Regular cardiac myocyte (primary cell): ENCODE data around the gene CDC42BPG. TPM values are rescaled to one million over a fixed set of nuclear protein-coding genes. Genes with fewer than 3 reads are reported as not detected.

Experiments
- total RNA-seq: library from RNA; depleted of rRNA; stranded (reverse); fragments of >200 nt; gene quantifications from 2 replicates; pipeline ENCODE4 v1.2.3, GENCODE V29; 2014

Gene CDC42BPG, protein sequence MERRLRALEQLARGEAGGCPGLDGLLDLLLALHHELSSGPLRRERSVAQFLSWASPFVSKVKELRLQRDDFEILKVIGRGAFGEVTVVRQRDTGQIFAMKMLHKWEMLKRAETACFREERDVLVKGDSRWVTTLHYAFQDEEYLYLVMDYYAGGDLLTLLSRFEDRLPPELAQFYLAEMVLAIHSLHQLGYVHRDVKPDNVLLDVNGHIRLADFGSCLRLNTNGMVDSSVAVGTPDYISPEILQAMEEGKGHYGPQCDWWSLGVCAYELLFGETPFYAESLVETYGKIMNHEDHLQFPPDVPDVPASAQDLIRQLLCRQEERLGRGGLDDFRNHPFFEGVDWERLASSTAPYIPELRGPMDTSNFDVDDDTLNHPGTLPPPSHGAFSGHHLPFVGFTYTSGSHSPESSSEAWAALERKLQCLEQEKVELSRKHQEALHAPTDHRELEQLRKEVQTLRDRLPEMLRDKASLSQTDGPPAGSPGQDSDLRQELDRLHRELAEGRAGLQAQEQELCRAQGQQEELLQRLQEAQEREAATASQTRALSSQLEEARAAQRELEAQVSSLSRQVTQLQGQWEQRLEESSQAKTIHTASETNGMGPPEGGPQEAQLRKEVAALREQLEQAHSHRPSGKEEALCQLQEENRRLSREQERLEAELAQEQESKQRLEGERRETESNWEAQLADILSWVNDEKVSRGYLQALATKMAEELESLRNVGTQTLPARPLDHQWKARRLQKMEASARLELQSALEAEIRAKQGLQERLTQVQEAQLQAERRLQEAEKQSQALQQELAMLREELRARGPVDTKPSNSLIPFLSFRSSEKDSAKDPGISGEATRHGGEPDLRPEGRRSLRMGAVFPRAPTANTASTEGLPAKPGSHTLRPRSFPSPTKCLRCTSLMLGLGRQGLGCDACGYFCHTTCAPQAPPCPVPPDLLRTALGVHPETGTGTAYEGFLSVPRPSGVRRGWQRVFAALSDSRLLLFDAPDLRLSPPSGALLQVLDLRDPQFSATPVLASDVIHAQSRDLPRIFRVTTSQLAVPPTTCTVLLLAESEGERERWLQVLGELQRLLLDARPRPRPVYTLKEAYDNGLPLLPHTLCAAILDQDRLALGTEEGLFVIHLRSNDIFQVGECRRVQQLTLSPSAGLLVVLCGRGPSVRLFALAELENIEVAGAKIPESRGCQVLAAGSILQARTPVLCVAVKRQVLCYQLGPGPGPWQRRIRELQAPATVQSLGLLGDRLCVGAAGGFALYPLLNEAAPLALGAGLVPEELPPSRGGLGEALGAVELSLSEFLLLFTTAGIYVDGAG (N-terminal part only)
- total RNA-seq, result 0.19 and 1.1 TPM in 2 replicates

DNA sequence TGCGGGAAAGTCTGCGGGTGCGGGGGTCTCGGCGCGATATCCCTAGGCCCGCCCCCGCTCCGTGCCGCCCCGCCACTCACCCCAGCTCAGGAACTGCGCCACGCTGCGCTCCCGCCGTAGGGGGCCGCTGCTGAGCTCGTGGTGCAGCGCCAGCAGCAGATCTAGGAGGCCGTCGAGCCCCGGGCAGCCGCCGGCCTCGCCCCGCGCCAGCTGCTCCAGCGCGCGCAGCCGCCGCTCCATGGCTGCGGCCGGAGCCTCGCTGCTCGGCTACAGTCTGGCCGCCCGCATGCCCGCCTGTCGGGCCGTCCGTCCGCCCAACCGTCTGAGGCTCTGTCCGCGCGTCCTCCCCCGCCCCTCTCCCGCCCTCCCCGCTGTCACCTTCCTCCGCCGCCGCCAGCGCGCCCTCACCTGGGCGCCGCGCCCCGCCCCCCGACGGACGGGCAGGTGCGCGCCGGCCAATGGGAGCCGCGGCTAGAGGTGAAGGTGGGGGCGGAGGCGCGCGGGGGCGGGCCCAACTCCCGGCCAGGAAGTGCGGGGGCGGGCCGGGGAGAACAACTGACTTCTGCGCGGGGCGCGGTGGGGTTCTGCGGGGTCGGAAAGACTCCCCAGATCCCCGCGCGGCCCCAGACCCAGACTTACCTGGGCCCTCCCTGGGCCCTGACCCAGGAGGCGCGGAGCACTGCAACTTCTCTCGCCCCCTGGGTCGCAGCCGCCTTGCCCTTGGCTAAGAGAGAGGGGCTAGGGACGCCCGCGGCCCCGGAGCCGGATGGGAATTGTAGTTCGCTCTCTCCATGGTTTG is at the start of gene CDC42BPG:
Gene CDC42BPG, minus strand, starts transcription at position 324 of the 799 bp plus-strand sequence. Its CDS starts 84 bp downstream, at position 240.

DNA sequence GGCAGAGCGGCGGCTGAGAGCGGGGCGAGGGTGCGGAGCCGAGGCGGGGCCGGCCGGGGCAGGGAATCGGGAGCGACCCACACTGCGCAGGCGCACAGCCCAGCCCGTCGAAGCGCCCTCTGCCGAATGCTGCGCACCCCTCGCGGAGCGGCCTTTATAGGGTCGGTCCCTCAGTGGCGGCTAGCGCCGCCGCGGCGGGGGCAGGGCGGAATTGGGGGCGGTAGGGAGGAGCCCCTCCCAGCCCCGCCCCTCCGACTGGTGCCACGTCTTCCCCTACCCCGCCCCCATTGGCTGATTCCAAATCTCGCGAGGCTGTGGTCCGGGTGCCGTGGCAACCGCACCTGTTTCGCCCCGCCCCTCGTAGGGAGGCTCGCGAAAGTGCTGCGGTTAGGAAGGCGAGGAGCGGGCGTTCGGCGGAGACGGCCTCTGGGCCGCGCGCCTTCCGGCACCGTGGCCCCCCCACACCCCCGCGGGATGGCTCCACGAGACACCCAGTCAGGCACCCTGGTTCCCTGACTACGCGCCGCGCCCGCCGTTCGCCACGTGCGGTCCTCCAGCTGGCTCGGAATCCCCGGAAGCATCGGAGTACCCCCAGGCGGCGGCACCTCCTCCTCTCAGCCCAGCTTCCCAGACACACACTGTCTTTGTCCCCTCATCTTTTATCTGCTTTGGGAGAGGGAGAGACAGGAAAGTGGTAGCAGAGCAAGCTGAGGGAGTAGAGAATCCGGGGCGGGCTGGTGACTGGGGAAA is 34.2 kb upstream of the CDC42BPG start, which contains the start of gene EHD1:
Gene EHD1, minus strand, starts transcription at position 128 of the 750 bp plus-strand sequence. CDS start 157 bp downstream, outside the sequence.

DNA sequence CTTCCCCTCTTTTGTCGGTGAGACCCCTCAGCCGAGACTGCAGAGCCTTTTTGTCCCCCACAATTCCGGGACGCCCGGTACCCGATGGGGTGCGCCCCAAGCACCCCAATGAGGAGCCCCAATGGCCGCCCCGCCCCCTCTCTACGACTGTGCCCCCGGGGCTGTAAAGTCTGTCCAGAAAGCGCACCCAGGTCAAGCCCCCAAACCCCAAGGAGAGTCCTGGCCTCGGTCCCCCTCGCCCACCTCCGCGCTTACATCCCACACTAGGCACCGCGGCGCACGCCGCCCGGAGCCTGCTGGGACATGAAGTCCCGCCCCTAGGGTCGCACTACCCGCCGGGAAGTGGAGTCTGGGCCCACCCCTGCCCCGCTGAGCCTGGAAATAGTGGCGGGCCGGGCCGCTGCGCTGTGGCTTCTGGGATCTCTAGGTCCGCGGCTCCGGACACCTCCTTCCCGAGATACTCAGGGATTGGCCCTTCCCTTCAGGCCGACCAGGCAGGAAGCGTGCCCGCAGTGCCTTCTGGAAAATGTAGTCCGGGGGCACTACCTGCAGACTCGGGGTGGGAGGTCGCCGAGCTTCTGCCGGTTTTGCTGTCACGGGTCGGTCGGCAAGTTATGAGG is 34.1 kb downstream of the CDC42BPG start, which contains the start of gene MEN1:
Gene MEN1, minus strand, starts transcription at position 281 of the 620 bp plus-strand sequence. CDS start 442 bp downstream, outside the sequence.

DNA sequence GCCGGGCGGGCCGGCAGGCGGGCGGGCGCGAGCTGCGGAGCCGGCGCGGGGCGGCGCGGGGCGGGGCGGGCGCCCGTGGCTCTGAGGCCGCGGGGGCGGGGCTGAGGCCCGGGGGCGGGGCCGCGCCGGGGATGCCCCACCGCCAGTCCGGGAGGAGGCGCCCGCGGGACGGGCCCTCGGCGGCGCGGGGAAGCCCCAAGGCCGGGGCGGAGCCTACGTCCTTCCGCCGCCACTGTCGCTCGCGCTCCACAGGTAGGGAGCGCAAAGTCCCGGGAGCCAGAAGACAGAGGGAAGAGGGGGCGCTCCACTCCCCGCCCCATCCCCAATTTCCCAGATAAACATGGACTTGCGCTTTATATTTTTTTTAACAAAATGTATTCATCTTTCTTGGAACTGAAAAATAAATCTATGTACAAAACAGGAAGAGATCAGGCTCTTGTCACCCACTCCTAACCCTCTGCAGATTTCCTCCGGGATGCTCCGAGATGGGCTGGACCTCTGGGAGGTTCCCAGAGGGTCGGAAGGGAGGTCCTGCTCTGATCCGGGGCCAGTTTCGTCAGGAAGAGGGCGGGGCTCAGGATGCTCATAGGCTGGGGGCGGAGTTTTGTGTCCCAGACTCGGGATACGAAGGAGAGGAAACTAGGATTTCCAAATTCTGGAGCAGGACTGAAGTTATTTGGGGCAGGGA is 41.2 kb downstream of the CDC42BPG start, which contains the start of gene MAP4K2:
Gene MAP4K2, minus strand, starts transcription at position 57 of the 688 bp plus-strand sequence. CDS start 65 bp downstream, outside the sequence.

DNA sequence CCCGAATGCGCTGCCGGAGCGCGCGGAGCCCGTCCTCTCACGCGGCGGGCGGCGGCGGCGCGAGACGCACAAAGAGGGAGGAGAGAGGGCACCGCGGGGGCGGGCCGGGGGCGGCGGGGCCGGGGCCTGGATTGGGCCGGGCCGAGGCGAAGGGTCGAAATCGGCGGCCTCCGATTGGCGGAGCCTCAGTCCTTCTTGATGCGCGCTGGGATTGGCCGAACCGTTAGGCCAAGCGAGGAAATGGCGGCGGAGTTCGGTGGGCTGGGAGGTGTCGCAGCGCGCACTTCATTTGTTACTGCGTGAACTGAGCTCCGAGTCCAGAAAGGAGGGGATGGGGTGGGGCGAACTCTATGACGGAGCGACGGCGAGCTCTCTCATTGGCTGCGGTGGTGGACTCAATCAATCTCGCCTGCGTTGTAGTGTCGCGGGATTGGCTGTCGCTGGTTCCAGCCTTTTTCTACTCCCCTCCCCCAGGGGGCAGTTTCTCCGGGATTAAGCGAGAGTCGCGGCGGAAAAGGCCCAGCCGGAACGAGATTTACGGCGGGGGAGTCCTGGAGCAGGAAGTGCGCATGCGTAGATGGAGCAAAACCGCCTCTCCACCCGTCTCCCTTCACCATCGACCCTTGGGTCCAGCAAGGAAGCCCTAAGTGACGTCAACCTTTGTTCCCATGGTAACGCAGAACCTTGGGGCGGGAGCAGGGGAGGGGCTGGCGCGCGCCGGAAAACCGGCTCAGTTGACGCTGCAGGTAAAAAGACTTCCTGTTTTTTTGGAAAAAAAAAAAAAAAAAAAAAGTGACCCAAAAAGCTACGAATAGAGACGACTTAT is 65.8 kb downstream of the CDC42BPG start, which contains the start of gene SF1:
Gene SF1, minus strand, starts transcription at position 70 of the 826 bp plus-strand sequence. CDS start 150 bp downstream, outside the sequence.

Other genes with a start within 250 kb of the CDC42BPG start
- 7.5 and 23.1 TPM in 2 replicates for gene NRXN2, start 121.5 kb downstream of the CDC42BPG start, total RNA-seq
- gene RASGRP2, start 100.5 kb downstream of the CDC42BPG start, total RNA-seq, result 2.0 TPM in 1 of 2 replicates, not detected in the other
- gene PYGM, start 84.7 kb downstream of the CDC42BPG start, total RNA-seq, result 1.7 and 6.8 TPM in 2 replicates
- gene SF1, start 66.1 kb downstream of the CDC42BPG start, total RNA-seq, result 56.4 and 65.0 TPM in 2 replicates
- 6.2 and 11.1 TPM in 2 replicates for gene MAP4K2, start 41.4 kb downstream of the CDC42BPG start, total RNA-seq
- 9.9 and 14.6 TPM in 2 replicates for gene MEN1, start 34.1 kb downstream of the CDC42BPG start, total RNA-seq
- 75.0 and 126 TPM in 2 replicates for gene EHD1, start 34.0 kb upstream of the CDC42BPG start, total RNA-seq
- gene ATG2A, start 72.6 kb upstream of the CDC42BPG start, total RNA-seq, result 10.9 and 19.7 TPM in 2 replicates
- 12.7 and 30.4 TPM in 2 replicates for gene PPP2R5B, start 80.0 kb upstream of the CDC42BPG start, total RNA-seq
- not detected in 2 replicates for gene GPHA2, start 91.2 kb upstream of the CDC42BPG start, total RNA-seq
- not detected in 2 replicates for gene MAJIN, start 127.5 kb upstream of the CDC42BPG start, total RNA-seq
- 0.28 and 0.77 TPM in 2 replicates for gene BATF2, start 152.3 kb upstream of the CDC42BPG start, total RNA-seq
- gene ARL2, start 169.5 kb upstream of the CDC42BPG start, total RNA-seq, result 58.5 and 94.1 TPM in 2 replicates
- gene SNX15, start 182.8 kb upstream of the CDC42BPG start, total RNA-seq, result 7.9 and 8.4 TPM in 2 replicates
- 8.2 and 18.6 TPM in 2 replicates for gene SAC3D1, start 196.6 kb upstream of the CDC42BPG start, total RNA-seq
- gene NAALADL1, start 213.9 kb upstream of the CDC42BPG start, total RNA-seq, result 16.9 and 21.4 TPM in 2 replicates
- gene CDCA5, start 239.4 kb upstream of the CDC42BPG start, total RNA-seq, result 1.1 and 13.4 TPM in 2 replicates
- 23.4 and 36.8 TPM in 2 replicates for gene ZFPL1, start 239.6 kb upstream of the CDC42BPG start, total RNA-seq